GM21360 (cell line): ENCODE data around the gene EGFL7.

Experiments used
- ATAC-seq: cut with Tn5 transposase; IDR thresholded peaks from one replicate; pipeline ENCODE4 v1.9.1; 2021; ENCODE audit warnings: mild to moderate bottlenecking, moderate library complexity; ENCODE audit not compliant: unreplicated experiment

EGFL7 gene

GRCh38 chr9:136658849-136659535 lies 3.7 kb upstream of the EGFL7 start:
- no peak for ATAC-seq

- ATAC-seq: no peak
These were observed 2.6 kb upstream of the EGFL7 start for GRCh38 chr9:136659861-136660784.

- ATAC-seq: no peak
These were observed 1.7 kb upstream of the EGFL7 start for GRCh38 chr9:136660971-136661550.

GRCh38 chr9:136661641-136662325 lies 933 bp upstream of the EGFL7 start:
- no peak for ATAC-seq

GRCh38 chr9:136662326-136662655 lies 425 bp upstream of the EGFL7 start:
- no peak for ATAC-seq

- ATAC-seq: no peak
These were observed 1.5 kb downstream of the EGFL7 start for GRCh38 chr9:136664000-136664915.

GRCh38 chr9:136665111-136665703 lies 2.5 kb downstream of the EGFL7 start:
- no peak for ATAC-seq

- ATAC-seq: no peak
These were observed 3.1 kb downstream of the EGFL7 start for GRCh38 chr9:136665704-136666371.

GRCh38 chr9:136666372-136667213 lies 3.9 kb downstream of the EGFL7 start:
- no peak for ATAC-seq

GRCh38 chr9:136667214-136667939 lies 4.7 kb downstream of the EGFL7 start:
- ATAC-seq: no peak

GRCh38 chr9:136667940-136668760 lies 5.4 kb downstream of the EGFL7 start:
- ATAC-seq: no peak

GRCh38 chr9:136668983-136669790 lies 6.5 kb downstream of the EGFL7 start:
- ATAC-seq: no peak

- no peak for ATAC-seq
These were observed 7.2 kb downstream of the EGFL7 start for GRCh38 chr9:136669791-136670464.

- ATAC-seq: no peak
These were observed 8.0 kb downstream of the EGFL7 start for GRCh38 chr9:136670576-136671253.

GRCh38 chr9:136671254-136671614 lies 8.5 kb downstream of the EGFL7 start:
- ATAC-seq: no peak
